K562 (cell line): ENCODE measurements around the gene OR2S2.

ENCODE experiments used
- ARHGAP35 ChIP-seq: fragments of 450-650 bp; IDR thresholded peaks from 2 replicates; pipeline ENCODE4 v1.6.1; 2018; ENCODE audit not compliant: partially characterized antibody
- CTCF ChIP-seq, 3 experiments: IDR thresholded peaks in 2 of 3; conservative IDR thresholded peaks in 1 of 3; 2 replicates each; pipeline ENCODE4 v1.5.1; 2011 to 2012; ENCODE audit warnings: low read length in 3 of 3, mild to moderate bottlenecking in 3 of 3, control low read depth in 2 of 3, improper control_type of control experiment in 1 of 3, inconsistent platforms in 1 of 3, low read depth in 1 of 3, mixed read lengths in 1 of 3, moderate library complexity in 1 of 3; ENCODE audit not compliant: insufficient read depth in 2 of 3
- HDGF ChIP-seq: fragments of 450-650 bp; IDR thresholded peaks from 2 replicates; pipeline ENCODE4 v1.6.1; 2016
- HMG20A ChIP-seq: fragments of 450-650 bp; formaldehyde crosslinking; conservative IDR thresholded peaks from 2 replicates; pipeline ENCODE4 v1.4.0; 2020; ENCODE audit warnings: mild to moderate bottlenecking, mixed read lengths
- HMGXB4 ChIP-seq: sonication (generic); formaldehyde crosslinking; IDR thresholded peaks from 2 replicates; pipeline ENCODE4 v1.8.1; 2023; ENCODE audit warnings: mild to moderate bottlenecking, missing genetic modification reagents
- TBL1XR1 ChIP-seq, 2 experiments: IDR thresholded peaks; 2 replicates each; pipeline ENCODE4 v1.6.1; 2012; ENCODE audit warnings: improper control_type of control experiment in 2 of 2, low read length in 2 of 2, mild to moderate bottlenecking in 1 of 2
- U2AF2 ChIP-seq: fragments of 200-400 bp; formaldehyde crosslinking; optimal IDR thresholded peaks from 2 replicates; pipeline ENCODE3; 2017; ENCODE audit warnings: low read depth, mild to moderate bottlenecking, low read length
- ZFP1 ChIP-seq: fragments of 450-650 bp; formaldehyde crosslinking; IDR thresholded peaks from 2 replicates; pipeline ENCODE4 v1.4.0; 2020; ENCODE audit warnings: mild to moderate bottlenecking, mixed read lengths
- ZFX ChIP-seq: sonication (generic); formaldehyde crosslinking; IDR thresholded peaks from 2 replicates; pipeline ENCODE4 v1.8.0; 2022; ENCODE audit warnings: mild to moderate bottlenecking, missing genetic modification reagents, moderate library complexity
- ZNF217 ChIP-seq: sonication (generic); formaldehyde crosslinking; IDR thresholded peaks from 2 replicates; pipeline ENCODE4 v1.8.0; 2022; ENCODE audit warnings: mild to moderate bottlenecking, missing genetic modification reagents
- ZNF282 ChIP-seq: sonication (generic); formaldehyde crosslinking; IDR thresholded peaks from 2 replicates; pipeline ENCODE4 v1.8.1; 2023; ENCODE audit warnings: missing genetic modification reagents
- ZNF384 ChIP-seq: IDR thresholded peaks from 2 replicates; pipeline ENCODE4 v1.6.1; 2012; ENCODE audit warnings: low read depth, low read length, improper control_type of control experiment
- TF ChIP-seq, protein P1 (sequence below): sonication (generic); formaldehyde crosslinking; IDR thresholded peaks from 2 replicates; pipeline ENCODE4 v1.8.0; 2022; ENCODE audit warnings: mild to moderate bottlenecking, missing genetic modification reagents

GRCh38 chr9:35915681-35916294 is 42.2 kb downstream of the OR2S2 start:
- TF ChIP-seq TBL1XR1 (IDR thresholded peaks at IDR 0.05; ENCODE audit: low read length in 2 of 2) (no peak), ZNF282 (CRISPR knock-in tag) (no peak), HMGXB4 (CRISPR knock-in tag) (no peak), ZFX (CRISPR knock-in tag) (no peak), CTCF (IDR thresholded peaks at IDR 0.05 in 2 of 3, conservative IDR thresholded peaks at IDR 0.05 in 1 of 3; ENCODE audit: insufficient read depth in 2 of 3, low read depth in 1 of 3, low read length in 3 of 3) (no peak), HDGF (no peak), ZNF217 (CRISPR knock-in tag) (no peak), ARHGAP35 (no peak), HMG20A (CRISPR knock-in tag) (no peak), ZFP1 (no peak), U2AF2 (no peak), ZNF384 (no peak)
- TF ChIP-seq, protein P1, sequence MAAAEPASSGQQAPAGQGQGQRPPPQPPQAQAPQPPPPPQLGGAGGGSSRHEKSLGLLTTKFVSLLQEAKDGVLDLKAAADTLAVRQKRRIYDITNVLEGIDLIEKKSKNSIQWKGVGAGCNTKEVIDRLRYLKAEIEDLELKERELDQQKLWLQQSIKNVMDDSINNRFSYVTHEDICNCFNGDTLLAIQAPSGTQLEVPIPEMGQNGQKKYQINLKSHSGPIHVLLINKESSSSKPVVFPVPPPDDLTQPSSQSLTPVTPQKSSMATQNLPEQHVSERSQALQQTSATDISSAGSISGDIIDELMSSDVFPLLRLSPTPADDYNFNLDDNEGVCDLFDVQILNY (CRISPR knock-in tag): no peak
